SU-DHL-6 (cell line): Measurements from ENCODE around the gene NUDT14.

Experiments
- H2AFZ ChIP-seq: fragments of 200-600 bp; sonication (generic); 2 replicates; pipeline ENCODE4 v1.6.1; 2014; ENCODE audit warnings: low read depth, mild to moderate bottlenecking, moderate library complexity, mixed read lengths, antibody characterized with exemption, low read length; ENCODE audit not compliant: severe bottlenecking
- H3F3A ChIP-seq: fragments of 200-600 bp; shearing (Covaris generic); 2 replicates; pipeline ENCODE4 v1.6.0; 2016; ENCODE audit warnings: antibody characterized with exemption, mild to moderate bottlenecking; ENCODE audit not compliant: insufficient read depth
- H3K27ac ChIP-seq: fragments of 200-600 bp; sonication (generic); 2 replicates; pipeline ENCODE4 v1.5.1; 2016; ENCODE audit warnings: low read depth, mild to moderate bottlenecking, low read length, moderate library complexity, mixed read lengths
- H3K27me3 ChIP-seq: fragments of 200-600 bp; sonication (generic), shearing (Covaris generic); 2 replicates; pipeline ENCODE4 v1.6.0; 2014; ENCODE audit warnings: mild to moderate bottlenecking, low read length
- H3K36me3 ChIP-seq: fragments of 200-600 bp; sonication (generic); 2 replicates; pipeline ENCODE4 v1.6.1; 2014; ENCODE audit warnings: mild to moderate bottlenecking, low read length, mixed read lengths
- H3K4me2 ChIP-seq: fragments of 300-600, 200-600 bp; shearing (Covaris generic), sonication (generic); 2 replicates; pipeline ENCODE4 v1.6.0; 2014; ENCODE audit warnings: low read length, low read depth, mild to moderate bottlenecking; ENCODE audit not compliant: poor library complexity, severe bottlenecking
- H3K4me3 ChIP-seq: fragments of 200-600 bp; sonication (generic); 2 replicates; pipeline ENCODE4 v1.5.1; 2014; ENCODE audit warnings: antibody characterized with exemption, low read length, mild to moderate bottlenecking, mixed read lengths; ENCODE audit not compliant: insufficient read depth, poor library complexity, severe bottlenecking
- H3K79me2 ChIP-seq: fragments of 200-600 bp; sonication (generic); 2 replicates; pipeline ENCODE4 v1.6.1; 2014; ENCODE audit warnings: mild to moderate bottlenecking, low read length, moderate library complexity; ENCODE audit not compliant: insufficient read depth
- H3K9ac ChIP-seq: fragments of 200-600 bp; sonication (generic); 2 replicates; pipeline ENCODE4 v1.7.0; 2014; ENCODE audit warnings: mild to moderate bottlenecking, low read length
- H3K9me2 ChIP-seq: fragments of 200-600 bp; sonication (generic); replicated peaks from 2 replicates; pipeline ENCODE4 v1.6.1; 2014; ENCODE audit warnings: low read length; ENCODE audit not compliant: insufficient read depth
- H3K9me3 ChIP-seq: fragments of 200-600 bp; sonication (generic); 2 replicates; pipeline ENCODE4 v1.6.1; 2014; ENCODE audit warnings: low read length, mixed read lengths; ENCODE audit not compliant: insufficient read depth
- H4K20me1 ChIP-seq: fragments of 200-600 bp; sonication (generic); 2 replicates; pipeline ENCODE4 v1.6.1; 2014; ENCODE audit warnings: low read depth, mild to moderate bottlenecking, antibody characterized with exemption, low read length, moderate library complexity, mixed read lengths
- EZH2phosphoT487 ChIP-seq: fragments of 200-600 bp; sonication (generic), shearing (Covaris generic); conservative IDR thresholded peaks from 2 replicates; pipeline ENCODE4 v1.6.1; 2018; ENCODE audit warnings: mild to moderate bottlenecking, antibody characterized with exemption, low read length, moderate library complexity, mixed read lengths
- TF ChIP-seq, protein P1 (sequence below): fragments of 200-600 bp; sonication (generic); IDR thresholded peaks from one replicate; pipeline ENCODE4 v1.5.1; 2017; ENCODE audit warnings: antibody characterized with exemption, mild to moderate bottlenecking, low read length, moderate library complexity; ENCODE audit not compliant: insufficient read depth, poor library complexity, severe bottlenecking

The NUDT14 gene

DNA sequence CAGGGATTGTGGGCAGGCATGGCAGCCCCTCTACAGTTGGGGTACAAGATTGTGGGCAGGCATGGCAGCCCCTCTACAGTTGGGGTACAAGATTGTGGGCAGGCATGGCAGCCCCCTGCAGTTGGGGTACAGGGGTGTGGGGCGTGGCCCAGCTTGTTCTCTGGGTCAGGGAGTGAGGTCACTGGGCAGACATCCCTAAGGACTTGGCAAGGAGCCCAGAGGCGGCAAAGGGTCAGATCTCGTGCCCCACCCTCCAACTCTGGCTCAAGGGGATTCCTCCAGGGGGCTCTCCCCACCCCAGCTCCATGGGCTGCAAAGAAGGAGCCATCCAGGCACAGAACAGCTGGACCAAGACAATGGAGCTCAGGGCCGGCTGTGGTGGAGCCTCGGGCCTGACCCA is 25.8 kb upstream of the NUDT14 start:
- H3K36me3 ChIP-seq: no peaks in the 10 kb centered on the region
- H3K27me3 ChIP-seq: no peaks in the 10 kb centered on the region
- TF ChIP-seq, protein P1, sequence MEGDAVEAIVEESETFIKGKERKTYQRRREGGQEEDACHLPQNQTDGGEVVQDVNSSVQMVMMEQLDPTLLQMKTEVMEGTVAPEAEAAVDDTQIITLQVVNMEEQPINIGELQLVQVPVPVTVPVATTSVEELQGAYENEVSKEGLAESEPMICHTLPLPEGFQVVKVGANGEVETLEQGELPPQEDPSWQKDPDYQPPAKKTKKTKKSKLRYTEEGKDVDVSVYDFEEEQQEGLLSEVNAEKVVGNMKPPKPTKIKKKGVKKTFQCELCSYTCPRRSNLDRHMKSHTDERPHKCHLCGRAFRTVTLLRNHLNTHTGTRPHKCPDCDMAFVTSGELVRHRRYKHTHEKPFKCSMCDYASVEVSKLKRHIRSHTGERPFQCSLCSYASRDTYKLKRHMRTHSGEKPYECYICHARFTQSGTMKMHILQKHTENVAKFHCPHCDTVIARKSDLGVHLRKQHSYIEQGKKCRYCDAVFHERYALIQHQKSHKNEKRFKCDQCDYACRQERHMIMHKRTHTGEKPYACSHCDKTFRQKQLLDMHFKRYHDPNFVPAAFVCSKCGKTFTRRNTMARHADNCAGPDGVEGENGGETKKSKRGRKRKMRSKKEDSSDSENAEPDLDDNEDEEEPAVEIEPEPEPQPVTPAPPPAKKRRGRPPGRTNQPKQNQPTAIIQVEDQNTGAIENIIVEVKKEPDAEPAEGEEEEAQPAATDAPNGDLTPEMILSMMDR: no peak
- TF ChIP-seq EZH2phosphoT487: no peak
- no peaks in the 10 kb centered on the region for H3K9me2 ChIP-seq
- H3K4me3 ChIP-seq: no peak overlapping the region
- H3K9me3 ChIP-seq: no peaks in the 10 kb centered on the region
- H2AFZ ChIP-seq: no peak overlapping the region
- H3F3A ChIP-seq: no peaks in the 10 kb centered on the region
- H3K9ac ChIP-seq: no peak overlapping the region
- H3K4me2 ChIP-seq: no peak overlapping the region
- H3K27ac ChIP-seq: no peak overlapping the region
- no peaks in the 10 kb centered on the region for H4K20me1 ChIP-seq
- no peaks in the 10 kb centered on the region for H3K79me2 ChIP-seq

DNA sequence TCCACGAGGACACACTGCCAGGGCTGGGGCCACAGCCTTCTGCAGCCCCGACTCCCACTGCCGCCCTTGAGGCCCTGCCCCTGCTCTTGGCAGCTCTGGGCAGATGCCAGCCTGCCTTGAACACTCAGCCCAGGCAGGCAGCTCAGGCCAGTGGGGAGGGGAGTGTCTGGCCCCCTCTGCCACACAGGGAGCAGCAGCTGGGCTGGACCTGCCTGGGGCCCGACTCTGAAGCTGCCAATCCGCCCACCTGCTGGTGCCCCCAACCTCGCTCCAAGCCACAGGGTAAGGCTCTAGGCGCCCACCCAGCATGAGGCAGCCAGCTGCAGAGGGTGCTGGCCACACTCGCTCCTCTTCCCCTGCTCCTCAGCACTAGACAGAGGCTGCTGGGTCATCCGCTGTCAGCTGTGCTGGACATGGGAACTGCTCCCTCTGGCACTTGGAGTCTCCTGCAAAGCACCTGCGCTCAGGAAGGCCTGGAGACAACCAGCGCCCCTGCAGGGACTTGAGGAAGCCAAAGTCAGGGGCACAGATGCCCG is 24.6 kb upstream of the NUDT14 start:
- H3K27ac ChIP-seq: no peak overlapping the region
- H3K4me3 ChIP-seq: no peak overlapping the region
- H3K4me2 ChIP-seq: no peak overlapping the region
- no peaks in the 10 kb centered on the region for H3K36me3 ChIP-seq
- TF ChIP-seq EZH2phosphoT487: no peak
- no peaks in the 10 kb centered on the region for H3K27me3 ChIP-seq
- H3K79me2 ChIP-seq: no peaks in the 10 kb centered on the region
- H3K9ac ChIP-seq: no peak overlapping the region
- no peaks in the 10 kb centered on the region for H3K9me3 ChIP-seq
- H3F3A ChIP-seq: no peaks in the 10 kb centered on the region
- no peak overlapping the region for H2AFZ ChIP-seq
- no peaks in the 10 kb centered on the region for H4K20me1 ChIP-seq
- H3K9me2 ChIP-seq: no peaks in the 10 kb centered on the region

DNA sequence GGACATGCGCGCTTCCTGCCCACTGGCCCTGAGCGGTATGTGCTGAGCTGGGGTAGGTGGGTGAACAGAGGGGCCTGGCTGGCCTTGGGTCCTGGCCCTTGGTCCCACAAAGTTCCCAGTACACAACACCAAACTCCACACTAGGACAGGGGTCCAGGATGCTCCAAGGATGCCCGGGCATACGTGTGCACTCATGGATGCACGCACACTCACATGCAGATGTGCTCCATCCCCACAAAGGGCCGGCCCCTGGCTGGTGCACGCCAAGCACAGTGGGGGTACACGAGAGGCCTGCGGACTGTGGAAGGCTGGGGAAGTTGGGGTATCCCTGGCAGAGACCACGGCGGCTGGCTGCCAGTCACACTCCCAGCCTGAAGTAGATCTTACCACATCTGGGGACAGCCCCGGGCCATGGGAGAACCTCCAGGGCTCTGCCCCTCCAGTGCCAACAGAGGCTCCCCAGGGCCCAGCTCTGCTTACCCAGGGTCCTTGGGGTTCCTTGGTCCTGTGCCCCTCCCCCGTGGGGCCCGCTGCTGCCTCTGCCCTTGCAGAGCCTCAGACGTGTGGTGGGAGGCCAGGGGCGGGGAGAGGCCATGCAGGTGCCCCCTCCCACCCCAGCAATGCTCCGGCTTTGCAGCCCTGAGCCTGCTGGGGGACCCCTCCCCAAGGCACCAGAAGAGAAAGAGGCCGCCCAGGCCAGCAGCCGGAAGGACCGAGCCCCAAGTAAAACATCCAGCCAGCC is 24.0 kb upstream of the NUDT14 start:
- Histone ChIP-seq H3K9me3 (no peaks in the 10 kb centered on the region), H3F3A (no peaks in the 10 kb centered on the region), H3K4me2 (no peak overlapping the region), H3K9me2 (no peaks in the 10 kb centered on the region), H2AFZ (no peak overlapping the region), H3K27ac (no peak overlapping the region), H3K9ac (no peak overlapping the region), H3K27me3 (no peaks in the 10 kb centered on the region), H3K79me2 (no peaks in the 10 kb centered on the region), H3K36me3 (no peaks in the 10 kb centered on the region), H3K4me3 (no peak overlapping the region), H4K20me1 (no peaks in the 10 kb centered on the region)
- no peak for TF ChIP-seq EZH2phosphoT487
- TF ChIP-seq, protein P1: no peak

DNA sequence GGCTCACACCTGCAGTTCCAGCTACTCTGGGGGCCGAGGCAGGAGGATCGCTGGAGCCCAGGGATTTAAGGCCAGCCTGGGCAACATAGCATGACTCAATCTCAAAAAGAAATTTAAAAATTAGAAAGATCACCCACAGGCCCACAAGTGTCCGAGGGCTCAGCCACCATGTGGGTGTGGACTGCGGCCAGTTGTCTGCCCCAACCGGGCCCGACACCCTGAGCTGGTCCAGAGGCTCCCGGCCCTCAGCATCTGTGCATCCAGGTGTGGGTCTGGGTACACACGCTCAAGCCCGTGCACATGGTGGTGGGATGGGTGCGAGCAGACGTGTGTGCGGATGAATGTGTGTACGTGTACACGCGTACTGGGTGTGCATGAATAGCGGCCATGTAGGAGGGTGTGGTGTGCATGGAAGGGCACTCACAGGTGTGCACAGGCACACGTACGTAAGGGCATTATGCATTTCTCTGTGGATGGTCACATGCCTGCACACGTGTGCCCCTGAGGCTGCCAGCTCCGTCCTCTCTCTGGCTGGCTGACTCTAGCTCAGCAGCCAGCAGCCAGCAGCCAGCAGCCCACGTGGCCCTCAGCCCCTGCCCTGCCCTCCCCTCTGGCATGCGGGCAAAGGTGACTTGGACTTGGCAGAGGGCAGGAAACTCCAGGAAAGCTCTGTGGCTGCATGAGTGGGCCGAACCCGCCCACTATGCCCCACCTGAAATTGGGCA is 23.3 kb upstream of the NUDT14 start:
- Histone ChIP-seq H3K27me3 (no peaks in the 10 kb centered on the region), H3F3A (no peaks in the 10 kb centered on the region), H2AFZ (no peak overlapping the region), H4K20me1 (no peaks in the 10 kb centered on the region), H3K79me2 (no peaks in the 10 kb centered on the region), H3K9ac (no peak overlapping the region), H3K9me3 (no peaks in the 10 kb centered on the region), H3K27ac (no peak overlapping the region), H3K36me3 (no peaks in the 10 kb centered on the region), H3K9me2 (no peaks in the 10 kb centered on the region), H3K4me3 (no peak overlapping the region), H3K4me2 (no peak overlapping the region)
- TF ChIP-seq EZH2phosphoT487: no peak
- TF ChIP-seq, protein P1: no peak
